ENCODE data around the gene ATP11A. TPM values are rescaled to one million over a fixed set of nuclear protein-coding genes. Genes with fewer than 3 reads are reported as not detected.
"Not testable (repeated sequence)": the region's sequence is repeated elsewhere in the genome, so short reads cannot be mapped to it uniquely, and the experiment has no call there.

Gene ATP11A
- total RNA-seq, 1 experiment from 2014 or later: 5.9 TPM

GRCh38 chr13:112831196-112831595, 141.4 kb downstream of the ATP11A start:
- no peak for DNase-seq (ENCODE audit: extremely low read depth, low read depth)

GRCh38 chr13:112831801-112832200, 142.0 kb downstream of the ATP11A start:
- DNase-seq (ENCODE audit: extremely low read depth, low read depth): no peak

- no peak for DNase-seq (ENCODE audit: extremely low read depth, low read depth)
Observed at GRCh38 chr13:112832811-112833210, 143.0 kb downstream of the ATP11A start.

- DNase-seq (ENCODE audit: extremely low read depth, low read depth): no peak
Observed at GRCh38 chr13:112833551-112834257, 143.9 kb downstream of the ATP11A start.

- DNase-seq (ENCODE audit: extremely low read depth, low read depth): no peak
Observed at GRCh38 chr13:112835344-112835743, 145.5 kb downstream of the ATP11A start.

GRCh38 chr13:112835796-112836195, 146.0 kb downstream of the ATP11A start:
- no peak for DNase-seq (ENCODE audit: extremely low read depth, low read depth)

GRCh38 chr13:112836940-112837339, 147.1 kb downstream of the ATP11A start:
- no peak for DNase-seq (ENCODE audit: extremely low read depth, low read depth)

- no peak for DNase-seq (ENCODE audit: extremely low read depth, low read depth)
Observed at GRCh38 chr13:112837371-112838037, 147.7 kb downstream of the ATP11A start.

- no peak for DNase-seq (ENCODE audit: extremely low read depth, low read depth)
Observed at GRCh38 chr13:112838038-112838841, 148.4 kb downstream of the ATP11A start.

GRCh38 chr13:112838842-112839117, 148.9 kb downstream of the ATP11A start:
- no peak for DNase-seq (ENCODE audit: extremely low read depth, low read depth)

GRCh38 chr13:112839356-112840105, 149.7 kb downstream of the ATP11A start:
- DNase-seq (ENCODE audit: extremely low read depth, low read depth): no peak

- no peak for DNase-seq (ENCODE audit: extremely low read depth, low read depth)
Observed at GRCh38 chr13:112840472-112841302, 150.8 kb downstream of the ATP11A start.

GRCh38 chr13:112841303-112842015, 151.6 kb downstream of the ATP11A start:
- not testable (repeated sequence) for DNase-seq (ENCODE audit: extremely low read depth, low read depth)

GRCh38 chr13:112842343-112842856, 152.6 kb downstream of the ATP11A start:
- DNase-seq (ENCODE audit: extremely low read depth, low read depth): no peak

- no peak for DNase-seq (ENCODE audit: extremely low read depth, low read depth)
Observed at GRCh38 chr13:112842931-112843391, 153.1 kb downstream of the ATP11A start.

- no peak for DNase-seq (ENCODE audit: extremely low read depth, low read depth)
Observed at GRCh38 chr13:112843392-112844111, 153.7 kb downstream of the ATP11A start.

GRCh38 chr13:112844411-112844810, 154.6 kb downstream of the ATP11A start:
- DNase-seq (ENCODE audit: extremely low read depth, low read depth): no peak

GRCh38 chr13:112844879-112845278, 155.0 kb downstream of the ATP11A start:
- DNase-seq (ENCODE audit: extremely low read depth, low read depth): no peak

All from NCI-H460 (cell line).